SU-DHL-6 (cell line): ENCODE data around the gene ACAD10.

Experiments
- CTCF ChIP-seq: fragments of 200-600 bp; sonication (generic); IDR thresholded peaks from one replicate; pipeline ENCODE4 v1.5.1; 2017; ENCODE audit warnings: antibody characterized with exemption, mild to moderate bottlenecking, low read length, moderate library complexity; ENCODE audit not compliant: insufficient read depth, poor library complexity, severe bottlenecking
- EZH2phosphoT487 ChIP-seq: fragments of 200-600 bp; sonication (generic), shearing (Covaris generic); conservative IDR thresholded peaks from 2 replicates; pipeline ENCODE4 v1.6.1; 2018; ENCODE audit warnings: mild to moderate bottlenecking, antibody characterized with exemption, low read length, moderate library complexity, mixed read lengths

- TF ChIP-seq CTCF (no peak), EZH2phosphoT487 (no peak)
Observed at GRCh38 chr12:111664499-111664898, 21.4 kb upstream of the ACAD10 start.
